Astrocyte of the hippocampus (primary cell): ENCODE measurements around the gene CIDEC.
"Not testable (repeated sequence)": the region's sequence is repeated elsewhere in the genome, so short reads cannot be mapped to it uniquely, and the experiment has no call there.

Experiments used
- DNase-seq: peaks from one replicate; pipeline ENCODE4 v3.0.0; 2011; ENCODE audit warnings: low read depth, low spot score

The CIDEC gene

DNA sequence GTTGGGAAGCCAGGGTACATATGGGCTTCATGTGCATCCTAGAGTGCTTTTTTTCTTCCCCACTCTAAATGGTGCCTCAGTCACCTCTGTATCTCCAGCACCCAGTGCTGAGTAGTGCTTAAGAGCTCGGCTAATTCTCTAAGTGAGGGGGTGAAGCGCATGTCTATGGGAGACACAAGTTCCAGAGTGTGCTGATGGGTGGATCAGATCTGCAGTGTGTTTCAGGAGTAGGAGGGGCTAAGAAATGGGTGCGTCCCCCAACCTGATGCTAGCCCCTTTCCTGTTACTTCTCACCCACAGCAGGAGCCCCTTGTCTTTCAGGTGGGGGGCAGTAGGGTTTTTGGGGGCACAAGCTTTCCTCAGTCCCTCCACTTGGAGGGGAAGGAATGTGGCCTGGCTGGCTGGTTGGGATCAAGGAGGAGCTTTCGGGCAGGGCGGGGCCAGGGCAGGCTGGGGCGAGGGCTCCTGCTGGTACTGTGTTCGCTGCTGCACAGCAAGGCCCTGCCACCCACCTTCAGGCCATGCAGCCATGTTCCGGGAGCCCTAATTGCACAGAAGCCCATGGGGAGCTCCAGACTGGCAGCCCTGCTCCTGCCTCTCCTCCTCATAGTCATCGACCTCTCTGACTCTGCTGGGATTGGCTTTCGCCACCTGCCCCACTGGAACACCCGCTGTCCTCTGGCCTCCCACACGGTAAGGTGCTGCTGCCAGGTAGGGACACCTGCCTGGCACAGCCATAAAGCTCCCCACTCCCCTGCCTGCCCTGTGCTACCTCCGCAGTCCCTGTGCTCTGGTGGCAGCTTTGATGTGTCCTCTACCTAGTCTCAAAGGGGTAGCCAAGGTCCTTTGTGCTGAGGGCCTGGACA lies 22.6 kb upstream of the CIDEC start, which contains the start of gene IL17RE:
TSS of gene IL17RE (plus strand) at position 477 of the 866 bp plus-strand sequence. CDS start at position 562, 85 bp downstream.
- no peak for DNase-seq

DNA sequence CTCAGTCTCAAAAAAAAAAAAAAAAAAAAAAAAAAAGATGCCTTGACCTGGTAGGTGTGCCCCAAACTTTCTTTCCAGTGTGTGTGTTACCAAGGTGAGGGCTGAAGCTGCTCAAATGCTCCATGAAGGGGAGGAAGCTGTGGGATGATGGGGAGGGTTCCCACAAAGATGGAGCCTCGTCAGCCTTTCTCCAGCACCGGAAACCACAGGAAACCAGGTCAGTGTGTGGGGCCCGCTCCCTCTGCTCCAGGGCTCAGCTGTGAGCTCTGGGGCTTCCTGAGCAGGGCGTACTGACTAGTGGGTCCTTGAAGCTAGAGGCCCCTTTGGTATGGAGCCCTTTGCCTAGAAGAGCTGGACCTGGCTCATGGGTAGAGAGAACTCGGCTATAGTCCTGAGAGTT lies 21.9 kb upstream of the CIDEC start:
- DNase-seq, result no peak

DNA sequence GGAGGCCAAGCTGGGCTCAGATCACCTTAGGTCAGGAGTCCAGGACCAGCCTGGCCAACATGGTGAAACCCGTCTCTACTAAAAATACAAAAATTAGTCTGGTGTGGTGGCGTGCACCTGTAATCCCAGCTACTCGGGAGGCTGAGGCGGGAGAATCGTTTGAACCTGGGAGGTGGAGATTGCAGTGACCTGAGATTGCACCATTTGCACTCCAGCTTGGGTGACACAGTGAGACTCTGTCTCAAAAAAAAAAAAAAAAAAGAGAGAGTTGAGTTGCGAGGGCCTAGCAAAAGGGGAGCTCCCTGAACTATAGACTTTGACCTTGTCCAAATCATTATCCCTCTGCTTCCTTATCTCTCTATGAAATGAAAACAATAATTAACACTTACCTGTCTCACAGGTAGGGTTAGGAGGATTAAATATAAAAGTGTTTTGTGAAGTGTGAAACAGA lies 20.9 kb upstream of the CIDEC start:
- DNase-seq, result not testable (repeated sequence)

DNA sequence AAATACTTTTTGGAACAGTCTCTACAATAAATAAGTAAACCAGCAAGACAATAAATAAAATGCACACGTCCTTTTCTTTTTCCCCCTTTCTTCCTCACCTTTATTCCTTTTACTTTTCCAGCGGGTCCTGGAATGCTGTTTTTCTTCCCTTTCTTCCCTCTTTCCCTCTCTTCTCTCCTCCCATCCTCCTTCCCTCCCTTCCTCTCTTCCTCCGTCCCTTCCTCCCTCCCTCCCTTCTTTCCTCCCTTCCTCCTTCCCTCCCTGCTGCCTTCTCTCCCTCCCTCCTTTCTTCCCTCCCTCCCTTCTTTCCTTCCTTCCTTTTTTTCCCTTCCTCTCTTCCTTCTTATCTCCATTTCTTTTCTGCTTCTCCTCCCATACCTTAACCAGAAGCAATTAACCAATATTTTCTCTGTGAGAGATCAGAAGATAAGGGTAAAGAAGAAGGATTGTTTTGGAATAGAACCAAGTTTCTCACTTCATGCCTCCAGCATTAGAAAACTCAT lies 19.3 kb upstream of the CIDEC start:
- no peak for DNase-seq

DNA sequence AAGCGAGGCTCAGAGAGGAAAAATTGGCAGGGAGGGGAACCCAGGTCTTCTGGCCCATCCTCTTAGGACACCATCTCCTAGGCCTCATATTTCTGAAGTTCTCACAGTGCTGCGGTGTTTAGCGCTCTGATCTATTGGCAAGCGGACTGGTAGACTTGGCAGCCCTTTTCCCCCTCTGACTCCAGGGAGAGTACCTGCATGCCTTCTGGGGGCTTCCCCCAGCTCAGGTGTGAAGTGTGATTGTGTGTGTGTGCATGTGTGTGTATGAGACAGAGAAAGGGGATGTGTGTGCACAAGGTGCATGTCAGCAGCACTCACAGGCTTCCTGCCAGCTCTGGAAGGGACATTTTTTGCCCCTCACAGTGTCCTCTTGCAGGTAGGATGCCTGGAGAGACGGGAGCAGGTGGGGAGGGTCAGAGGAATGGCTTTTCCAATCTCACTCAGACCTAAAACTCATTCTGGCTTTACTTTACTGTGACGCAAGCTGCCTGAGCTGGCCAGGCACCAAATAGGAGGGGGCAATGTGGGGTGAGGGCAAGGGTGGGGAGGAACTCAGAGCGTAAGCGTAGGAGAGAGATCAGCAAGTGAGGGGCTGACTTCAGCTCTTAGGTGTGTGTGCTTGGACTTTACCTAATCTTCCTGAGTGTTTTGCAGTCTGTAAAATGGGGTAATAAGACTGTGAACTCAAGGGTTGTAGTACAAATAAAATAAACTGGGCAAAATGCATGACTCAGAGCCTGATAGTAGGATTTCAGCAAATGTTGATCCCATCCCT lies 18.6 kb upstream of the CIDEC start:
- DNase-seq, result no peak

DNA sequence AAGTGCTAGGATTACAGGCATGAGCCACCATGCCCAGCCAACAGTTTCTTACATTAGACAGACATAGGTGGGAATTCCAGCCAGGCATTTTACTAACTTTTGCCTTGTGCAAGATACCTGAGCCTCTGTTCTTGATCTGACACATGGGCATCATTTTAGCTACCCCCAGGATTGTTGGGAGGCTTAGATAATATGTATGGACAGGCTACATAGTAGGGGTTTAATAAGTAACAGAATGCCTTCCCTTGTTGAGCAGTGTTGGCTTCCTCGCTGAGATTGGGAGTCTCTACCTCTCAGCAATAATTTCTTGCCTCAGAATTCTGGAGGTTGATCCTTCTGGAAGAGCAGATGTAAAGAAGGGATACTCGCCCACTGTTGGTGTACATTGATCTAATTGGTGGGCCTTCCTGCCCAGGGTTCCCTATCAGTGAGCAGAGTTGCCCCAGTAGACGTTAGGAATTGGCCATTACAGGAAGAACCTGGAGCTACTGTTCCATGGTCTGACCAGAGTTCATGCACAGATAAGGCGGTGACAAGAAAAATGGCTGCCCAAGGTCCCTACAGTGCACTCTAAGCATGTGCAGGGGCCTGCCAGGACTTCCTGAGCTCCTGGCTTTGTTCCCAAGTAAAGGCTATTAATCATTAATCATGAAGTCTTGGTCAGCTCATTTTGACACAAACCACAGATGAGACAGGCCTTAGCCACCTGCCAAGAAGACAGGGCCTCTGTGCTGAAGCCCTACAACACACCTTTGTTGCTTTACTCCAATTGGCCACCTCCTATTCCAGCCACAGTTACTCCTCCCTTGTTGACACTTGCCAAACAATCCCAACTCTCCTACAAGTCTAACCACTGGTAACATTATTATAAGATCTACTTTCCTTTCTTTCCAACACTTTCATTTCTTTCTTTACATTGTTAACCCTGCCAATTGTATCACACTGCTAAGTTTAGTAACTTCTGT lies 17.6 kb upstream of the CIDEC start:
- peak; percentile 80 for DNase-seq

DNA sequence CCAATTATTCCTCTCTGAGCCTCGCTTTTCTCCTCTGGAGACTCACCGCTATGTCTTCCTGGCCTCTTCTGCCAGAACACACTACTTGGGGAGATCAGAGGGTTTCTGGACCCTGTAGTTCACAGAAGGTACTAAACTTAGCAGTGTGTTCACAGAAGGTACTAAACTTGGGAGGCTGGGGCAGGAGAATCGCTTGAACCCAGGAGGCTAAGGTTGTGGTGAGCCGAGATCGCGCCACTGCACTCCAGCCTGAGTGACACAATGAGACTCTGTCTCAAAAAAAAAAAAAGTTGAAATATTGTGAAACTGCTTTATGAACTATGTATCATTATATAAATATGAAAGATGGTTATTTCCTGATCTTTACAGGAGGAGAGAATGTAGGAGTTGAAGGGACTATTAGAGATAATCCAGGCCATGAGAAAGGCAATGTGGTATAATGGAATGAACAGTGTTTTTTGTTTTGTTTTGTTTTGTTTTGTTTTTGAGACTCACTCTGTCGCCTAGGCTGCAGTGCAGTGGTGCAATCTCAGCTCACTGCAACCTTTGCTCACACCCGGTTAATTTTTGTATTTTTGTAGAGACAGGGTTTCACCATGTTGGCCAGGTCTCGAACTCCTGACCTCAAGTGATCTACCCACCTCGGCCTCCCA lies 16.8 kb upstream of the CIDEC start:
- DNase-seq, result not testable (repeated sequence)

DNA sequence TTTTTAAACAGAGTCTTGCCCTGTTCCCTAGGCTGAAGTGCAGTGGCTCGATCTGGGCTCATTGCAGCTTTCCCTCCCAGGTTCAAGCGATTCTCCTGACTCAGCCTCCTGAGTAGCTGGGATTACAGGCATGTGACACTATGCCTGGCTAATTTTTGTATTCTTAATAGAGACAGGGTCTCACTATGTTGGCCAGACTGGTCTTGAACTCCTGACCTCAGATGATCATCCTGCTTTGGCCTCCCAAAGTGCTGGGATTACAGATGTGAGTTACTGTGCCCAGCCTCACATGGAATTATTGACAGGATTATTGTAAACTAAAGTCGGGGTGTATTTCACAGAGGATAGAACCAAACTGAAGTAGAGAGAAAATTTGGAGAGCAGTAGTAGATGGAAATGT lies 15.7 kb upstream of the CIDEC start:
- DNase-seq, result not testable (repeated sequence)

DNA sequence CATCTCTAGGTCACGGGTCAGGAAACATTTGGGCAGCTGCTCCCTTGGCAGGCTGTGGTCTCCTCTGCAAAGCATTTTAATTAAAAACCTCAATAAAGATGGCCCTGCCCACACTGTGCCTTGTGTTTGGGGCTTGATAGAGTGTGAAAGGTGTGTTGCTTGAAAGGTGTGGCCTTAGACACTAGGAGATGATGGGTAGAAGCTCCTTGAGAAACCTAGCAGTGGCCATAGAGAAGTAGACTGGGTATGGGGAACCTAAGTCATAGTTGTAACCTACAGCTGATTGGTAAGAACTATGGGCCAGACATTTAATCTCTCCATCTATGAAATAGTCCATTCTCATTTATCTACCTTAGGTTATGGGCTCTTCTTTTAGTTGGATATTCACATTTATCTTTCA lies 13.7 kb upstream of the CIDEC start:
- DNase-seq, result no peak

DNA sequence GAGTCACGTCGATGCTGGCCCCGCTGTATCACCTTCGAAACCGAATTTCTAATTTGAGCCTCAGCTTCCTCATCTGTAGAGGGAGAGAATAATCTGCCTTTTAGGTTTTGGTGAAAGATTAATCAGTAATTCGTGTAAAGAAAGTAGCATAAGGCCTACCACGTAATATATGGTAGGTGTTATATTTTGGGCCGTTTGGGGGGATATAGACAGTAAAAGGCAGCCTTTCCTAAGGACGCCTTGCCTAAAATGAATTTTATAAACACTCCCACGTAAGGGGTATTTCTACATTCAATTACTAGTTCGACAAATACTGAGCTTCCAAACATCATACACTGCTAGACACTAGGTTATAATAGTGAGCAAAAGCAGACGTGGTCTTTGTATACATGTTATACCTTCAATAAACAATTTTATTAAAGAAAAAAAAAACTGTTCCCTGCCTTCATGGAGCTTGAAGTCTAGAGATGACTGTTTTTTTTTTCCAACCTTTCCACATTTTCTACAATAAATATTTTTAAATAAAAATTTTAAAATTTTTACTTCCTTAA lies 11.1 kb upstream of the CIDEC start:
- no peak for DNase-seq

DNA sequence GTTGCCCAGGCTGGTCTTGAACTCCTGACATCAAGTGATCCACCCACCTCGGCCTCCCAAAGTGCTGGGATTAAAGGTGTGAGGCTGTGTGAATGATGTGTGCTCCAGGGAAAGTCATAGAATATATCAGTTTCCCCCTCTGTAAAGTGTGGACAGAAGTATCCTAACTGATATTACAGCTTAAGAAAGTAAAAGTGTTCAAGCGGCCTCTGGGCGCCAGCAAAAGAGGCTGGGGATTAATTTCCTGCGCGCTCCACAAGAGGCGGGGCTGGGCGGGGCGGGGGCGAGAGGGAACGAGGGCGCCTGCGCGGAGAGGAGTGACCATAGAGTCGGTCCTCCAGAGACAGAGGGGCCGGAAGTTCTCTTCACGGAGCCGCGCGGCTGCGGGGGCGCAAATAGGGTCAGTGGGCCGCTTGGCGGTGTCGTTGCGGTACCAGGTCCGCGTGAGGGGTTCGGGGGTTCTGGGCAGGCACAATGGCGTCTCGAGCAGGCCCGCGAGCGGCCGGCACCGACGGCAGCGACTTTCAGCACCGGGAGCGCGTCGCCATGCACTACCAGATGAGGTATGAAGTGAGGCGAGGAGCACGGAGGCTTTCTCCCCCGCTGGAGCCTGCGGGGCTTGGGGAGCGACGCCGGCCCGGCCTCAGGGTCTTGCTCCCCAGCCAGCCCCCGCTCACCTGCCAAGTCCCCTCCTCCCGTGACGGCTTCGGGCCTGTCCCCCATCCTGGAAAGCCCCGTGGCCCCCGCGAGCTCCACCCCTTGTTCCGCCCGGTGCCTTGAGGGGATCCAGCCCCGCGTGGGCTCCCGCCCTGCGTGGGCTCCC lies 10.4 kb upstream of the CIDEC start, which contains the start of gene JAGN1:
TSS of gene JAGN1 (plus strand) at position 362 of the 823 bp plus-strand sequence. CDS start at position 475, 113 bp downstream.
- peak; percentile 96 for DNase-seq

DNA sequence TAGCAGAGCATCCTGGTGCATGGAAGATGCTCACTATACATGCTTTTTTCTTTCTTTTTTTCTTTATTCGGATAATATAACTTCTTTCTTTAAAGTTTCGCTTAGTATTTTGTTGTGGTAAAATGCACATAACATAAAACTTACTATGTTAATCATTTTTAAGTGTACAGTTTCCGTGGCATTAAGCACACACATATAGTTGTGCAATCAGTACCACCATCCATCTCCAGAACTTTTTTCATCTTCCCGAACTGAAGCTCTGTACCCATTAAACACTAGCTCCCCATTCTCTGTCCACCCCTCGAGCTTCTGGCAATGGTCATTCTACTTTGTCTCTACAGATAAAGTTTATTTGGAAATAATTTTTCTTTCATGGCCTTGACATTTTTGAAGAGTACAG lies 9.4 kb upstream of the CIDEC start:
- no peak for DNase-seq

DNA sequence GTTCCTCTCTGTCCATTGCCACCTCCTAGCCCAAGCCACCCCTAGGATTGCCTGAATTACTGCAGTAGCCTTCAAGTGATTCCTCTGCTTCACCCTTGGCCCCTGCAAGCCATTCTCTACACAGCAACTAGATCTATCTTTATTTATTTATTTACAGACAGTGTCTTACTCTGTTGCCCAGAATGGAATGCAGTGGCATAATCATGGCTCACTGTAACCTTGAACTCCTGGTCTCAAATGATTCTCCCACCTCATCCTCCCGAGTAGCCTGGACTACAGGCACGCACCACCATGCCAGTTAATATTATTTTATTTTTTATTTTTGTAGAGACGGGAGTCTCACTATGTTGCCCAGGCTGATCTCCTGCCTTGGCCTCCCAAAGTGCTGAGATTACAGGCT lies 8.5 kb upstream of the CIDEC start:
- DNase-seq, result no peak

DNA sequence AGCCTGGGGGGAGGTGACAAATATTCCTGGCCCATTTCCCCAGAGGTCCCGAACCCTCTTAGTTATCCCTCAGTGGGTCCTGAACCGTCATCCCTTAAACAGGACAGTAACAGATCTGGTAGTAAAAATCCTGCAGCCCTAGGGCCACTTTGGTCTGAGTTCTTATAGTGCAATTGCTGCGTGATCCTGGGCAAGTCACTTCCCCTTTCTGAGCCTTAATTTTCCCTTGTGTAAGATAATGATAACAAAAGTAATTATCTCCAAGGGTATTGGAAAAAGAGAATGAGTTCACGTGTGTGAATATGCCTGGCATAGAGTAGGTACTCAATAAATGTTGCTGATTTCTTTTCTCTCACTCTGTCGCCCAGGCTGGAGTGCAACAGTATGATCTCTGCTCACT lies 7.4 kb upstream of the CIDEC start:
- no peak for DNase-seq

DNA sequence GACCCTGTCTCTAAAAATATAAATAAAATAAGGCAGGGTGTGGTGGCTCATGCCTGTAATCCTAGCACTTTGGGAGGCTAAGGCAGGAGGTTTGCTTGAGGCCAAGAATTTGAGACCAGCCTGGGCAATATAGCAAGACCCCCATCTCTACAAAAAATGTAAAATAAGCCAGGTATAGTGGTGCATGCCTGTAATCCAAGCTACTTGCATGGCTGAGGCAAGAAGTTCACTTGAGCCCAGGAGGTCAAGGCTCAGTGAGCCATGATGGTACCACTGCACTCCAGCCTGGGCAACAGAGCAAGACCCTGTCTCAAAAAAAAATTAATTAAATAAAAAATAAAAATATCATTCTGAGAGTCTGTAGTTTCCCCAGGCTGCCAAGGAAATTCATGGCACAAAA lies 6.3 kb upstream of the CIDEC start:
- no peak for DNase-seq

DNA sequence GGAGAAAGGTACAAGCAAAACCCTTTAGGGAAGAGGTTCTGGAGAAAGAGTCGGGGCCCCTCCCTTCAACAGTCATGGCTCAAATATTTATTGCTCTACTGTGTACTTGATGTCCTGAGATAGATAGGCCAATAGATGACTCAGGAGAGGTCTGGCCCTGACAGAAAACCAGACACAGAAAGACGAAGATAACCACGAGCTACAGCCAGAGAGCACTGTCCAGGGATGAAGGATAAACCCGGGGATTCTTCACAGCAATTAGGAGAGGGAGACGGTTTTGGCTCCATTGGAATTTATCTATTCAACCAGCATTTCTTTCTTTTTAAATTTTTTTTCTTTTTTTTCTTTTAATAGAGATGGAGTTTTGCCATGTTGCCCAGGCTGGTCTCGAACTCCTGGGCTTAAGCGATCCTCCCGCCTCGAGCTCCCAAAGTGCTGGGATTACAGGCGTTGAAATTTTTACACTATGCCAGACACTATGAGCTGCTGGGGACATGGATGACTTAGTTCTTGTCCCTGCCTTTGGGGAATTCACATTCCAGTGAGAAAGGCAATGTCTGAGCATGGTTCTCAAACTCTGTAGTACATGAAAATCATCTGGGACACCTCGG lies 4.6 kb upstream of the CIDEC start:
- DNase-seq, result peak; percentile 63

DNA sequence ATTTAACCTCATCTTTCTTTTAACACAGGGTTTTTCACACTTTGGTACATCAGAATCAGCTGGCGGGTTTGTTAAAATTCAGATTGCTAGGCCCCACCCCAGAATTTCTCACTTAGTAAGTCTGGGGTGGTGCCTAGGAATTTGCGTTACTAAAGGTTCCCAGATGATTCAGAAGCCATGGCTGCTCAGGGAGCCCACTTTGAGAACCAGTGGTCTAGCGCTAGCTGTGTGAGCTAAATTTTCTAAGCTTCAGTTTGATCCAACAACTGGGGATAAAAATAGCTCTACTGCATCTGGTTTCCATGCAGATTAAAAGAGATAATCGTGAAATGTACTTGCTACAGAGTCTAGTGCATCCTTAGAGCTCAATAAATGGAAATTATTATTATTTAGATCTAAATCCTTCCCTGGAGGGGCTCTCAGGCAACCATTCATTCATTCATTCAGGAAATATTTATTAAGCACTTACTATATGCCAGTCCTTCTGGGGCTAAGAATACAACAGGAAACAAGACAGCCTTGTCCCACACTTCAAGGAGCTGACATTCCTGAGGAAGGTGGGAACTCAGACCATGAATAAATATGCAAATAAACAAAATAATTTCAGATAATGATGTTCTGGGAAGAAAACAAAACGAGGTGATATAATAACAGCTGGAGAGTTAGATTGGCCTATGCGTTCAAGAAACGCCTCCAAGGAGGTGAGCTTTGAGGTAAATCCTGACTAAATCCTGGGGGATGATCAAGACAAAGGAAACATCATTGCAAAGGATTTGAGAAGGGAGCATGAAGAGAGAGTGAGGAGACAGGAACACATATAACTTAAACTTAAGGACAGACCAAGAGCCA lies 3.9 kb upstream of the CIDEC start:
- DNase-seq, result no peak

DNA sequence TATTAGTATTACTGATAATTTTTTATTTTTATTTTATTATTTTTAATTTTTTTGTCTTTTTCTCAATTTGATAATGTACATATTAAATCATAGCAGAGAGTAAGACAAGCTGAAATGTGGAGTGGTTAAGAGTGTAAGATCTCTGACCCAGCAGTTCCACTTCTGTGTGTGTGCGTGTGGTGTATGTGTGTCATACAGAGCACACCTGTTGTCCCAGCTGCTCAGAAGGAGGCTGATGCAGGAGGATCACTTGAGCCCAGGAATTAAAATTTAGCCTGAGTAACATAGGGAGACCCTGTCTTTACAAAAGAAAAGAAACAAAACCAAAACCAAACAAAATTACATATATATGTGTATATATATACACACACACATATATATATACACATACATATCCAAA lies 1.4 kb upstream of the CIDEC start:
- no peak for DNase-seq
